Measurements from ENCODE around the gene GET3. TPM values are rescaled to one million over a fixed set of nuclear protein-coding genes. Genes with fewer than 3 reads are reported as not detected.

The GET3 gene
- total RNA-seq, 1 experiment from 2014 or later, result 110 TPM

- TF ChIP-seq ZNF425 (CRISPR knock-in tag; conservative IDR thresholded peaks at IDR 0.05) (no peak), EMX1 (CRISPR knock-in tag; IDR thresholded peaks at IDR 0.05) (no peak), ERG (CRISPR knock-in tag; IDR thresholded peaks at IDR 0.05) (no peak), PRRX2 (CRISPR knock-in tag; IDR thresholded peaks at IDR 0.05) (no peak), NR3C1 (CRISPR knock-in tag; conservative IDR thresholded peaks at IDR 0.05; ENCODE audit: low read depth) (no peak), NFE2L1 (CRISPR knock-in tag; IDR thresholded peaks at IDR 0.05) (no peak), FOXJ3 (CRISPR knock-in tag; IDR thresholded peaks at IDR 0.05; ENCODE audit: borderline replicate concordance) (no peak), NR2C2 (CRISPR knock-in tag; IDR thresholded peaks at IDR 0.05) (no peak), RELA (CRISPR knock-in tag; IDR thresholded peaks at IDR 0.05; ENCODE audit: borderline replicate concordance) (no peak), ZNF671 (CRISPR knock-in tag; IDR thresholded peaks at IDR 0.05) (no peak), TEAD1 (CRISPR knock-in tag; IDR thresholded peaks at IDR 0.05) (no peak), GTF2I (CRISPR knock-in tag; conservative IDR thresholded peaks at IDR 0.05) (no peak), ZBTB21 (CRISPR knock-in tag; IDR thresholded peaks at IDR 0.05; ENCODE audit: borderline replicate concordance) (no peak), SMAD3 (CRISPR knock-in tag; IDR thresholded peaks at IDR 0.05; ENCODE audit: borderline replicate concordance) (peak; percentile 50), FOXP4 (CRISPR knock-in tag; IDR thresholded peaks at IDR 0.05) (peak; percentile 49; the same call in 1 of the 2 replicates), ZNF138 (CRISPR knock-in tag; conservative IDR thresholded peaks at IDR 0.05) (no peak), TCF7 (CRISPR knock-in tag; IDR thresholded peaks at IDR 0.05; ENCODE audit: low read depth) (no peak), ETV6 (CRISPR knock-in tag; IDR thresholded peaks at IDR 0.05) (no peak; the same call in 1 of the 2 replicates), MXD4 (CRISPR knock-in tag; IDR thresholded peaks at IDR 0.05; ENCODE audit: borderline replicate concordance) (no peak), ZMAT4 (CRISPR knock-in tag; IDR thresholded peaks at IDR 0.05) (no peak), USF1 (CRISPR knock-in tag; IDR thresholded peaks at IDR 0.05) (peak; percentile 62; the same call in 1 of the 2 replicates), TEAD4 (CRISPR knock-in tag; IDR thresholded peaks at IDR 0.05) (no peak), ELF4 (CRISPR knock-in tag; IDR thresholded peaks at IDR 0.05; ENCODE audit: low read depth) (no peak), RORB (CRISPR knock-in tag; IDR thresholded peaks at IDR 0.05) (no peak), GABPB1 (CRISPR knock-in tag; IDR thresholded peaks at IDR 0.05) (0 out of 2 replicates have a peak, but pooled peaks have one; percentile 21)
- TF ChIP-seq, protein P1, sequence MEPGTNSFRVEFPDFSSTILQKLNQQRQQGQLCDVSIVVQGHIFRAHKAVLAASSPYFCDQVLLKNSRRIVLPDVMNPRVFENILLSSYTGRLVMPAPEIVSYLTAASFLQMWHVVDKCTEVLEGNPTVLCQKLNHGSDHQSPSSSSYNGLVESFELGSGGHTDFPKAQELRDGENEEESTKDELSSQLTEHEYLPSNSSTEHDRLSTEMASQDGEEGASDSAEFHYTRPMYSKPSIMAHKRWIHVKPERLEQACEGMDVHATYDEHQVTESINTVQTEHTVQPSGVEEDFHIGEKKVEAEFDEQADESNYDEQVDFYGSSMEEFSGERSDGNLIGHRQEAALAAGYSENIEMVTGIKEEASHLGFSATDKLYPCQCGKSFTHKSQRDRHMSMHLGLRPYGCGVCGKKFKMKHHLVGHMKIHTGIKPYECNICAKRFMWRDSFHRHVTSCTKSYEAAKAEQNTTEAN (CRISPR knock-in tag; IDR thresholded peaks at IDR 0.05), result 0 out of 2 replicates have a peak, but pooled peaks have one; percentile 27
- TF ChIP-seq, protein P2, sequence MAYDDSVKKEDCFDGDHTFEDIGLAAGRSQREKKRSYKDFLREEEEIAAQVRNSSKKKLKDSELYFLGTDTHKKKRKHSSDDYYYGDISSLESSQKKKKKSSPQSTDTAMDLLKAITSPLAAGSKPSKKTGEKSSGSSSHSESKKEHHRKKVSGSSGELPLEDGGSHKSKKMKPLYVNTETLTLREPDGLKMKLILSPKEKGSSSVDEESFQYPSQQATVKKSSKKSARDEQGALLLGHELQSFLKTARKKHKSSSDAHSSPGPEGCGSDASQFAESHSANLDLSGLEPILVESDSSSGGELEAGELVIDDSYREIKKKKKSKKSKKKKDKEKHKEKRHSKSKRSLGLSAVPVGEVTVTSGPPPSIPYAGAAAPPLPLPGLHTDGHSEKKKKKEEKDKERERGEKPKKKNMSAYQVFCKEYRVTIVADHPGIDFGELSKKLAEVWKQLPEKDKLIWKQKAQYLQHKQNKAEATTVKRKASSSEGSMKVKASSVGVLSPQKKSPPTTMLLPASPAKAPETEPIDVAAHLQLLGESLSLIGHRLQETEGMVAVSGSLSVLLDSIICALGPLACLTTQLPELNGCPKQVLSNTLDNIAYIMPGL (CRISPR knock-in tag; IDR thresholded peaks at IDR 0.05), result no peak
- TF ChIP-seq, protein P3, sequence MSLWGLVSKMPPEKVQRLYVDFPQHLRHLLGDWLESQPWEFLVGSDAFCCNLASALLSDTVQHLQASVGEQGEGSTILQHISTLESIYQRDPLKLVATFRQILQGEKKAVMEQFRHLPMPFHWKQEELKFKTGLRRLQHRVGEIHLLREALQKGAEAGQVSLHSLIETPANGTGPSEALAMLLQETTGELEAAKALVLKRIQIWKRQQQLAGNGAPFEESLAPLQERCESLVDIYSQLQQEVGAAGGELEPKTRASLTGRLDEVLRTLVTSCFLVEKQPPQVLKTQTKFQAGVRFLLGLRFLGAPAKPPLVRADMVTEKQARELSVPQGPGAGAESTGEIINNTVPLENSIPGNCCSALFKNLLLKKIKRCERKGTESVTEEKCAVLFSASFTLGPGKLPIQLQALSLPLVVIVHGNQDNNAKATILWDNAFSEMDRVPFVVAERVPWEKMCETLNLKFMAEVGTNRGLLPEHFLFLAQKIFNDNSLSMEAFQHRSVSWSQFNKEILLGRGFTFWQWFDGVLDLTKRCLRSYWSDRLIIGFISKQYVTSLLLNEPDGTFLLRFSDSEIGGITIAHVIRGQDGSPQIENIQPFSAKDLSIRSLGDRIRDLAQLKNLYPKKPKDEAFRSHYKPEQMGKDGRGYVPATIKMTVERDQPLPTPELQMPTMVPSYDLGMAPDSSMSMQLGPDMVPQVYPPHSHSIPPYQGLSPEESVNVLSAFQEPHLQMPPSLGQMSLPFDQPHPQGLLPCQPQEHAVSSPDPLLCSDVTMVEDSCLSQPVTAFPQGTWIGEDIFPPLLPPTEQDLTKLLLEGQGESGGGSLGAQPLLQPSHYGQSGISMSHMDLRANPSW (CRISPR knock-in tag; conservative IDR thresholded peaks at IDR 0.05; ENCODE audit: low read depth), result no peak
Measured at GRCh38 chr19:12723641-12724426, 13.5 kb upstream of the GET3 start, which contains the start of gene TNPO2 (continued).
